B cell (primary cell): ENCODE results near the gene CYP27A1.

Experiments used
- EZH2 ChIP-seq: IDR thresholded peaks from 2 replicates; pipeline ENCODE4 v1.6.1; 2012; ENCODE audit warnings: borderline replicate concordance, low read depth, mild to moderate bottlenecking, moderate library complexity, low read length; ENCODE audit not compliant: insufficient read depth, poor library complexity, severe bottlenecking
- TF ChIP-seq, protein P1 (sequence below): fragments of 200-600 bp; IDR thresholded peaks from one replicate; pipeline ENCODE4 v1.8.0; 2022; ENCODE audit warnings: antibody characterized with exemption, mild to moderate bottlenecking

DNA sequence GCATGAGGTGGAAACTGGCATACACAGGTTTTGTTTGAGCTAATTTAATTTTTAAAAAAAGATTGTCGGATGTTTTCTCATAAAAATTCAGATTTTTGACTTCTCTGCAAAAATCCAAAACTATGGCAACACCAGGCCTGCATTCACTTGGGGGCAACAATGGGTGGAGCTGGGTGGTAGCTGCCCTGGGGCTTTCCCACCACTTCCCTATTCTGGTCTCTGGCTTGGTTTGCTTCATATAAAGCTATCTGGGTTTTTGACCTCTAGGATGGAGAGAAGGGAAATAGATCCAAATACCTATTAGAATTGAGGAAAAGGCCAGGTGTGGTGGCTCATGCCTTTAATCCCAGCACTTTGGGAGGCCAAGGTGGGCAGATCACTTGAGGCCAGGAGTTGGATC, 5.5 kb upstream of the CYP27A1 start:
- no peak for TF ChIP-seq EZH2
- TF ChIP-seq, protein P1, sequence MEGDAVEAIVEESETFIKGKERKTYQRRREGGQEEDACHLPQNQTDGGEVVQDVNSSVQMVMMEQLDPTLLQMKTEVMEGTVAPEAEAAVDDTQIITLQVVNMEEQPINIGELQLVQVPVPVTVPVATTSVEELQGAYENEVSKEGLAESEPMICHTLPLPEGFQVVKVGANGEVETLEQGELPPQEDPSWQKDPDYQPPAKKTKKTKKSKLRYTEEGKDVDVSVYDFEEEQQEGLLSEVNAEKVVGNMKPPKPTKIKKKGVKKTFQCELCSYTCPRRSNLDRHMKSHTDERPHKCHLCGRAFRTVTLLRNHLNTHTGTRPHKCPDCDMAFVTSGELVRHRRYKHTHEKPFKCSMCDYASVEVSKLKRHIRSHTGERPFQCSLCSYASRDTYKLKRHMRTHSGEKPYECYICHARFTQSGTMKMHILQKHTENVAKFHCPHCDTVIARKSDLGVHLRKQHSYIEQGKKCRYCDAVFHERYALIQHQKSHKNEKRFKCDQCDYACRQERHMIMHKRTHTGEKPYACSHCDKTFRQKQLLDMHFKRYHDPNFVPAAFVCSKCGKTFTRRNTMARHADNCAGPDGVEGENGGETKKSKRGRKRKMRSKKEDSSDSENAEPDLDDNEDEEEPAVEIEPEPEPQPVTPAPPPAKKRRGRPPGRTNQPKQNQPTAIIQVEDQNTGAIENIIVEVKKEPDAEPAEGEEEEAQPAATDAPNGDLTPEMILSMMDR, result no peak
